OCI-LY7 (cell line): ENCODE measurements around the gene CCDC187.

ENCODE experiments used
- EZH2phosphoT487 ChIP-seq: fragments of 200-600 bp; sonication (generic); IDR thresholded peaks from 2 replicates; pipeline ENCODE4 v1.6.1; 2018; ENCODE audit warnings: low read depth, borderline replicate concordance, mild to moderate bottlenecking, mixed run types, antibody characterized with exemption, low read length, moderate library complexity, mixed read lengths
- TF ChIP-seq, protein P1 (sequence below): fragments of 200-600 bp; sonication (generic); conservative IDR thresholded peaks from 2 replicates; pipeline ENCODE4 v1.5.1; 2014; ENCODE audit warnings: mild to moderate bottlenecking, antibody characterized with exemption, low read length, moderate library complexity, mixed read lengths

DNA sequence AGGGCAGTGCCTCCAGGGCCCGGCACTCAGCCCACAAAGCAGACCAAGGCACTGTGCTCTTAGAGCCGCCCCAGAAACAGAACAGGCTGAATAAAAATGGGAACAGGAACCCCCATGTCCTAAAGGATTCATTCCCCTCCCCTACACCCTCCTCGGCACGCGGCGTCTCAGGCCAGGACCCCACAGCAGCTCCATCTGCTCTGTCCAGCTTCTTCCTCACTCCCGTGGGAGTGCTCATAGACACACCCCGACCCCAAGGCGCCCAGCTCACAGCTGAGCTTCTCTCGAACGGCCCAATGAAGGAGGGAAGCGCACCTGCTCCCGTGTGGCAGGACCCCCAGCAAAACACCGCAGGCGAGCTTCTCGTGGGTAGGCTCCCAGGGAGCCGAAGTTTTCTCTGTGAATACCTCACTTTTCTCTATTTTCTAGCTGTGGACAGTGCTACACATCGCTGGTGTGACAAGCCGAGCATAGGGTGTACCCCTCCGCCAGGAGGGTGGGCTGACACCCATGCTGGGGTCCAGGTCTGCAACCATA is 42.9 kb downstream of the CCDC187 start:
- TF ChIP-seq, protein P1, sequence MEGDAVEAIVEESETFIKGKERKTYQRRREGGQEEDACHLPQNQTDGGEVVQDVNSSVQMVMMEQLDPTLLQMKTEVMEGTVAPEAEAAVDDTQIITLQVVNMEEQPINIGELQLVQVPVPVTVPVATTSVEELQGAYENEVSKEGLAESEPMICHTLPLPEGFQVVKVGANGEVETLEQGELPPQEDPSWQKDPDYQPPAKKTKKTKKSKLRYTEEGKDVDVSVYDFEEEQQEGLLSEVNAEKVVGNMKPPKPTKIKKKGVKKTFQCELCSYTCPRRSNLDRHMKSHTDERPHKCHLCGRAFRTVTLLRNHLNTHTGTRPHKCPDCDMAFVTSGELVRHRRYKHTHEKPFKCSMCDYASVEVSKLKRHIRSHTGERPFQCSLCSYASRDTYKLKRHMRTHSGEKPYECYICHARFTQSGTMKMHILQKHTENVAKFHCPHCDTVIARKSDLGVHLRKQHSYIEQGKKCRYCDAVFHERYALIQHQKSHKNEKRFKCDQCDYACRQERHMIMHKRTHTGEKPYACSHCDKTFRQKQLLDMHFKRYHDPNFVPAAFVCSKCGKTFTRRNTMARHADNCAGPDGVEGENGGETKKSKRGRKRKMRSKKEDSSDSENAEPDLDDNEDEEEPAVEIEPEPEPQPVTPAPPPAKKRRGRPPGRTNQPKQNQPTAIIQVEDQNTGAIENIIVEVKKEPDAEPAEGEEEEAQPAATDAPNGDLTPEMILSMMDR, result no peak
- no peak for TF ChIP-seq EZH2phosphoT487
